Renal cortical epithelial cell (primary cell): Measurements from ENCODE around the gene VWDE. TPM values are rescaled to one million over a fixed set of nuclear protein-coding genes. Genes with fewer than 3 reads are reported as not detected.

Experiments
- DNase-seq: peaks from one replicate; pipeline ENCODE4 v3.0.0-alpha.2; 2011; ENCODE audit warnings: low read depth
- total RNA-seq: library from RNA; depleted of rRNA; stranded (reverse); fragments of >200 nt; gene quantifications from 2 replicates; pipeline ENCODE4 v1.2.3, GENCODE V29; 2014

The VWDE gene
- total RNA-seq, 1 donor from 2014 or later: 3.0 TPM

DNA sequence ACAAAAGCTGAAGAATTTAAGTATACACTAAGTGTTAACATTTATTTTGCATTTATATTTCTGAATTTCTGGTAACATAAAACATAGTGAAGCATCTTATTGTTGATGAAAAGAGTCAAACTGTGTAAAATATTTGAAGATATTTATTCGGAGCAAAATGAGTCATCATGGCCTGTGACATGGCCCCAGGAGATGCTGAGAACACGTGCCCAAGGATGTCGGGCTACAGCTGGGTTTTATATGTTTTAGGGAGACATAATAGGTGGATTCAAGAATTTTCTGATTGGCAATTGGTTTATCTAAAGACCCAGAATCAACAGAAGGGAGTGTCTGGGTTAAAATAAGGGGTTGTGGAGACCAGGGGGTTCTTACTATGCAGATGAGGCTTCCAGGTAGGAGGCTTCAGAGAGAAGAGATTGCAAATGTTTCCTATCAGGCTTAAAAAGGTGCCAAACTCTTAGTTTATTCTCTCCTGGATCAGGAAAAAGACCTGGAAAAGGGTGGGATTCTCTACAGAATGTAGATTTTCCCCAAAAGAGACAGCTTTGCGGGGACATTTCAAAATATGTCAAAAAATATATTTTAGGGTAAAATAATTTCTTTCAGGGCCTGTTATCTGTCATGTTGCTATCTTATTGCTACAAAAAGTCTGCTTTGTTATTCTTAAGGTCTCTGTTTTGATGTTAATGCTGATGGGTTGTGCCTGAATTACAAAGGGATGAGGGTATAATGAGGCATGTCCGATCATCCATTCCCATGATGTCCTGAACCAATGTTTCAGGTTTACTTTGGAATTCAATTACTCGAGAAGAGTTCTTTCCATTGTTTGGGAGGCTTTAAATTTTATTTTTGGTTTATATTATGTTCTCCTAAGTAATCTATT lies 74.5 kb downstream of the VWDE start:
- DNase-seq: no peak

DNA sequence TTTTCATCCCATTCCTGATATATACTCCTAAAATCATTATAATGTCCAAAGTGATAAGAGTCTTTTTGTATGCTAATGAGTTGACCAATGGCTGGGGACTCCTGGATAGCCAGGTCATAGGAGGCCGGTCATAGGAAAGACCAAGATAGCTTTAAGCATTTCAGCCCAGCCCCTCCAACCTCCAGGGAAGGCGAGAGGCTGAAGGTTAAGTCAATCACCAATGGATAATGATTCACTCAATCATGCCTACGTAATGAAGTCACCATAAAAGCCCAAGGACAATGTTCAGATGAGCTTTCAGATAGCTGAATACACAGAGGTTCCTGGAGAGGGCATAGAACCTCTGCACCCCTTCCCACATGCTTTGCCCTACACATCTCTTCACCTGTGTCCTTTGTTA lies 75.7 kb downstream of the VWDE start:
- DNase-seq: no peak

DNA sequence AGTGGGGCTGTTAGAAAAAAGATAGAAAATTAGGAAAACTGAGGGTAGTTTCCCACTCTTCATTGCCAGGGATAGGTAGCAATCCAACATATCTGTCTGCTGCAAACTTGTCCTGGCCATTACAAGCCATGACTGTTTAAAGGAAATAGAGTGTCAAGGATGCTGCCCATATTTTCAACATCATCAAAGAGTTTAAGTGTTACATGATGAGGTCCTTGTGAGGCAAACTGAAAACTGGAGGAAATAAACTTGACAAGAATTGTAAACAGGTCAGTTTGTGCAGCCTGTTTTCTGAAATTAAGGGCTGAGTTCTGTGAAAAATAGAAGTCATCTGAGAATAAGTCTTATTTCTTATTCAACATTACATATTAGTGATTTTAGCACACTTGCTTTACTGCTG lies 78.0 kb downstream of the VWDE start:
- DNase-seq: no peak

DNA sequence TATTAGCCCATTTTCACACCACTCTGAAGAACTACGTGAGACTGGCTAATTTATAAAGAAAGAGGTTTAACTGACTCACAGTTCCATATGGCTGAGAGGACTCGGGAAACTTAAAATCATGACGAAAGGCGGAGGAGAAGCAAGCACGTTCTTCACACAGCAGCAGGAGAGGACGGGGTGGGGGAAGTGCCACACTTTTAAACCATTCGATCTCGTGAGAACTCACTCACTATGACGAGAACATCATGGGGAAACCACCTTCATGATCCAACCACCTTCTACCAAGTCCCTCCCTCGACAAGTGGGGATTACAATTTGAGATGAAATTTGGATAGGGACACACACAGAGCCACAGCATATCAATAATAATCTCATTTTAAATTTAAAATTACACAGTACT lies 80.2 kb downstream of the VWDE start:
- no peak for DNase-seq

DNA sequence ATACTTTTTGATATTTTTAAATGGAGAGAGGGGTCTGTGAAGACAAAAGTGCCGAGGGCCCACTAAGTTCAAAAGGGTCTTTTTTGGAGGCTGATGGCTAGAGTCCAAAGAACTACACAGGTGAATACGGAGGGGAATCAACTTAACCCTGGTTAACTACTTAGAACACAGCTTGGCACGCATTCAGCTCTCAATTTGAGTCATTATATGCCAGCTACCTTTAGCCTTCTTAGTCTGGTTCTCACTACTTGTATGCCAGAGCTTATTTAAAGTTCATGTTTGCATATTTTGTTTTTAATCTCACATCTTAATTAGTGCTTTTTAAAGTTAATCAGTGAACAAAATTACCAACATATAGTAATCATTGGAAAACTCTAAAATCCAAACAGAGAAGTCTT lies 80.8 kb downstream of the VWDE start:
- DNase-seq: peak; percentile 31

DNA sequence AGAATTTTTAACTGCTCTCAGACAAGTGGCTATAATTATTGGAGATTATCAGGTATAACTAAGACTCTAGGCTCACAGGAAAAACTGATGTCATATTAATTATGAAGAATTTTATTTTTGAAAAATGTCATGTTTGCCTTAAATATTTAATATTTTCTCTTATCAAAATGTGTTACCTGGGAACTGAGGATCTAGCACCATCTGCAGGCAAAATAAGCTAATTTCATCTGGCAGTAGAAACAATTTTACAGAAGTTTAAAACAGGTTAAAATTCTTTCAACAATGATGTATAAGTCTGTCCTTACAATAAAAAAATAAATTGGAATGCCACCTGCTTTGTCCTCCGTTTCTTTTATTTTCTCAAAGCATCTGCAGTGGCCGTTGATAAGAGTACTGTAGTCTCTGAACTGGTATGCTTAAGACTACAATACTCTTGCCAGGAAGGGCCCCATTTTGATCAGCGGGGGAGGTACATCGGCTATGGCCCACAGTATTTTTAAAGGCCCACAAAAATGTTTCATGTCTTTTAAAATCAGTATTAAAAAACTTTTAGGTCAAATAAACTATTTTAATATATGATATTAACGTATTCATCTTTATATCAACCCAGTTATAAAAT lies 81.3 kb downstream of the VWDE start:
- peak; percentile 33 for DNase-seq

DNA sequence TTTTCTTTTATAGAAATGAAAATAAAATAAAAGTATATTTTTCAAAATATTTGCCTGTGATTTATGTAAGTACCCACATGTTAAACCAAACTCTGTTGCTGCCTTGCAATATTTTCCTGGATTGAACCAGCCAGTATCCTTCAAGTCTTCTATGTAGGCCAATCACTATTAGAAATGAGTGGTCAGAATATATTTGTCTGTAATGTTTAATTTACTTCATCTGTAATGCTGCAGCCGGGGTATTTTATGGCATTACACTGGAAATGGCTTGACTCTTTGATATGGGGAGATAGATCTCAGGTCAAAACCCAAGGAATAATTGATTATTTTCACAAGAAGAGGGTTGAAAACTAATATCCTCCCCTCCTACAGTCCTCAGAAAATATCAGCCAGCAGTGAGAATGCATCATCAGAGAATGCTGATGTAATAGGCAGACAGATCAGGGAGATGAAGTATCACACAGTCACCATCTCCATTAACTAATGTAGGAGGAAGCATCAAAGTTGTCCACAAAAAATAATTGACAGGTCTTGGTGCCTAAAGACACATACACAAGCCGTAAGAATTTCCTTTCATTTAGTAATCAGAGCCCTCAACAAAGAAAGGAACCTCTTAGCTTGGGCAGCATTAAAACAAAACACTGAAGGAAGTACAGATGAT lies 82.5 kb downstream of the VWDE start:
- peak; percentile 10 for DNase-seq

DNA sequence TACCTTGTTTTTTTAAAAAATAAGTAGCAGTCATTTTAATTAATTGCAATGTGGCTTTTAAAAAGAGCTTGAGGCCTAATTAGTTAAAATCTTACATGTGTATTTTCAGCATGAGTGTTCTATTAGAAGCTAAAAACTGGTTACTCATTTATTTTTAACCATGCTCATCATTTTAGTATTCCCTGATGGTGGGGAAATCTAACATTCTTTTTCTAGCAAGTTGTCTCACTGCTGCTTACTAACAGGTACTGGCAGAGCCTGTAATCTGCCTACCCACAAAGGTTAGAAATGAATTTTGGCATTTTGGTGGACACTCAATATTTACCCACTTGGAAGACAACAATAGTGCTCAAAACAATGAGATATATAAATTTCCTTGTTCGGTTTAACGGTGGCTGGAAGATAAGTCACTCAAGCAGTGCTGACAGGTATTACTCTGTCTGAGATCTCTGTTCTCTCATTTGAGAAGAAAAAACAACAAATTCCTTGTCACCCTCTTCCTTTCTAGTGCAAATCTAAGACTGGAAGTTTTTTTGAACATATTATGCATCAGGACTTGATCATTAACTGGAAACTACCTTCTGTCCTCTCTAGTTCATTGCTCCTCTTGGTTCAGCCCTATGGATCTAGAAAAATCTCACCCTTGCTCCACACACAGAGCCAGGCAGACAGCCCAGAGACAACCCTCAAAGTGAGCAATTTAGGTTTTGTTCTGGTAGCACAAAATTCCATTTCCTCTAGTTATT lies 83.3 kb downstream of the VWDE start:
- peak; percentile 71 for DNase-seq

DNA sequence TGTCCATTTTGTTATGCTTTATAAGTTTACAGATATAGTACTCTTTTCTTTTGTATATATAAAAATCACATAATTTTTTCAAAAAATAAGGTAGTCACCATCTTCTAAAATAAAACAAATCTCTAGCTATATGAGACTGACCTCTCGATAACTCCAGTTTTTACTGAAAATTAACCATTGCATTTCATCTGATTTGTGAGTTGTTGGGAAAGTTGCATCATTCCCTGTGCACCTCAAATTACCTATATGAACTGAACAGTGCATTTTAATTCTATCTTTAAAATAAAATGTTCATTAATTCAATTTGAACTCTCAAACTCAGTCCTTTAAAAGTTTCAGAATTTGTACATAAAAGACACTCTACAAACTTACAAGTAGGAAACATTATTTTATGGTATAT lies 86.0 kb downstream of the VWDE start:
- DNase-seq: no peak

DNA sequence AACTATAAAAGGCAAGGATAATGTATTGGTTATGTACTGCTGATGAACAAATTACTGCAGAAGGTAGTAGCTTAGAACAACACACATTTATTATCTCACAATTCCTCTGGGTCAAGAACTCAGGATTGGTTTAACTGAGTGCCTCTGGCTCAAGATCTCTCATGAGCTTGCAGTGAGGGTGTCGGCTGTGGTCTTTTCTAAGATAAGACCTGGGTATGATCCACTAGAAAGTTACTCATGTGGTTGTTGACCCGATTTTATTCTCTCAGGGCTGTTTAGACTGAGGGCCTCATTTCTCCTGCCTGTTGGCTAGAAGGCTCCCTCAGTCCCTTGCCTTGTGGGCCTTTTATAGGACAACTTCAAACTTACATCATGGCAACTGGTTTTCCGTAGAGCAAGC lies 86.7 kb downstream of the VWDE start:
- no peak for DNase-seq

DNA sequence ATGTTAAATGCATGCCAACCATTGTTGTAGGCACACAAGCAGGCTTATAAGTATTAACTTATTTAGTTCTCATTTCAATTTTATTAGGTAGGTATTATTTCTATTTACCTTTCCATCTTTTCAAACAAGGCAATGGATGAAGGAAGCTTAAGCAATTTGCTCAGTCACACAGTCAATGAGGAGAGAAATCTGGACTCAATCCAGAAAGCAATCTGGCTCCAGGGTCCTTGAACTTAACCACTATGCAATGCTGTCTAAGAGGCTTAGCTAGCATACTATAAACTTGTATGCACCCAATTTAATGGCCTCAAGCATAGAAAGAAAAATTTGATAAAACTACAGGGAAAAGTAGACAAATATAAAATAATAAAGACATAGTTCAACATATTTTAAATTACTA lies 88.6 kb downstream of the VWDE start:
- peak; percentile 82 for DNase-seq

DNA sequence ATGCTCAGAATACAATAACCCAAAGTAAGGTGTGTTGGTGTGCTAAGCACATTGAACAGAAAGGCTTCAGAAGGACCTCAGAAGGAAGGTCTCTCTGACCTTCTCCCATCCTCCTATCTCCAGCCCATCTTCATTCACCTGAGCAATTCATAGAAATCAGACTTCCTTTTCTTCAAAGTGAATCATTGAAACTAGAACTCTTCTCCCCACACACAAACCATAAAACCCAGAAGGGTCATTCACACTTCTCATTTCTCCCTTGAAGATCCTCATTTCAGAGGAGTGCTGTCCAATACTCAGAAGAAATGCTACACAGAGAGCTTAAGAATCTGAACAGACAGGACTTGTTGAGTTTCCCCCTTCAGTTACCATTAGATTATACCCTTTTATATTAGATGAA lies 89.5 kb downstream of the VWDE start:
- no peak for DNase-seq

DNA sequence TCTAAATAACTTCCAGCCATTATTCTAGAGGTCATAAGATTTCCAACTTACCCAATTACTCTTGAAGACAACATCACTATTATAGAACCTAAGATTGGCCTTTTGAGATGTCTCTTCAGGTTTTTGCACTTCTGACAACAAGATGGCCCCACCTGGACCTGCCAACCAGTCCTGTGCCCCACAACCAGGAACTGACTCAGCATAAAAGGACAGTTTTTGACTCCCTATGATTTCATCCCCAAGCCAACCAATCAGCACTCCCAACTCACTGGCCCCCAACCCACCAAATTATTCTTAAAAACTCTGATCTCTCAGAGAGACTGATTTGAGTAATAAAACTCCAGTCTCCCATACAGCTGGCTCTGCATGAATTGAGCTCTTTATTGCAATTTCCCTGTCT lies 98.2 kb downstream of the VWDE start:
- DNase-seq: no peak

DNA sequence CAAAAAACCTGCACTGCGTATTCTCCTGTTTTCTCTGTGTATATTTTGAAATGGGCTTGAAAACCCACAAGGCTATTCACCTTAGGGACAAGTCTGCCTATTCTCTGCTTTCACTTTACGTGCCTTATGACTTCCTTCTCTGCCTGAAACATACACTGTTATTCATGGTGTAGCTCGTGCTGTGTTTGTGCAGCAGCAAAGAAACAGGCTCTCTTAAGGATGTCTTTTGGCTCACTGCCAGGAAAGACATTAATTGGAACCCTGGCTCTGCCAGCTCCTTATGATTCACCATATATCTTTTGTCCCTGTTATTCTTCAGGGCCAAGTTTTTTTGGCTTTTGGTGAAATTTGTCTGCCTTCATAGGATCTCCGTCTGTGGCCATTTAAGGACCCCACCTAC lies 100.2 kb downstream of the VWDE start:
- DNase-seq: no peak

DNA sequence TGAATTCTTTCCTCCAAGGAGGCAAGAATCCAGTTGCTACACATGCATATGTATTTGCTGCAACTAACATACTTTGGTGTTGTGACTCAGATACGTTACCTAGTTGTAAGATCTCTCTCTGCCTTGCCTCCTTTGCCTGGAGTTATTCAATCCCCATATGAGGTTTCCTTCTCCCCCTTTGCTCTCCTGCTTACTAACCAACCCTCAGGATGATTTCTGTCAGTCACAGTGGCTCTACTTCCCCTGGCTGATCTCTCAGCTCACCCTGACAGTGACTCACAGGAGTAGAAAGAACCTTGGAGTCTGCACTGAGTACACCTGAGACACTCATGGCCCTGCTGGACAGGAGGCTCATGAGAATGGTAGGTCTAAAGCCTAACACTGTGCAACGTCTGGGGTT lies 100.6 kb downstream of the VWDE start:
- DNase-seq: peak; percentile 50

DNA sequence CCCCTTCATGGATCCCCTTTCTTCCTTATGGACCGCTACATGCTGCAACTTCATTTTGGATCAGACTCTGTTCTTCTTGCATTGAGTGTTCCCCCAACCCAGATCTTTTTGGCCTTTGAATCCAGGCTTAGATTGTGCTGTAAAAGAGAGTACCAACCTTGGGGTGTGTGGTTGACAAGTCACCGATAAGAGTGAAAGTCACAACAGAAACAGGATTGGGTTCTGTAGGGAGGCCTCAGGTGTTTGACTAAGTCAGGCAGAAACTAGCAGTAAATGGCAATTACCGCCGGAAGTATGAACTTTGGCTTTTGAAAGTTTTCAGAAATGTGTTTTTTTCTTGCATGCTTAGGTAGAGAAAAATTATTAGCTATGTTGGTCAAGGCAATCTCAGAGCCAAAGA lies 103.2 kb downstream of the VWDE start:
- DNase-seq: no peak

DNA sequence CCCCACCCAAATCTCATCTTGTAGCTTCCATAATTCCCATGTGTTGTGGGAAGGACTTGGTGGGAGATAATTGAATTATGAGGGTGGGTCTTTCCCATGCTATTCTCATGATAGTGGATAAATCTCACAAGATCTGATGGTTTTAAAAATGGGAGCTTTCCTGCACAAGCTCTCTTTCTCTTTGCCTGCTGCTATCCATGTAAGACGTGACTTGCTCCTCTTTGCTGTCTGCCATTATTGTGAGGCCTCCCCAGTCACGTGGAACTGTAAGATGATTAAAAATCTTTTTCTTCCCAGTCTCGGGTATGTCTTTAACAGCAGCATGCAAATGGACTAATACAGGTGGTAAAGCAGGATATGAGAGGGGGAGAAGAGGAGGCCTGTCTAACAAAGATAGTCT lies 104.3 kb downstream of the VWDE start:
- DNase-seq: no peak

DNA sequence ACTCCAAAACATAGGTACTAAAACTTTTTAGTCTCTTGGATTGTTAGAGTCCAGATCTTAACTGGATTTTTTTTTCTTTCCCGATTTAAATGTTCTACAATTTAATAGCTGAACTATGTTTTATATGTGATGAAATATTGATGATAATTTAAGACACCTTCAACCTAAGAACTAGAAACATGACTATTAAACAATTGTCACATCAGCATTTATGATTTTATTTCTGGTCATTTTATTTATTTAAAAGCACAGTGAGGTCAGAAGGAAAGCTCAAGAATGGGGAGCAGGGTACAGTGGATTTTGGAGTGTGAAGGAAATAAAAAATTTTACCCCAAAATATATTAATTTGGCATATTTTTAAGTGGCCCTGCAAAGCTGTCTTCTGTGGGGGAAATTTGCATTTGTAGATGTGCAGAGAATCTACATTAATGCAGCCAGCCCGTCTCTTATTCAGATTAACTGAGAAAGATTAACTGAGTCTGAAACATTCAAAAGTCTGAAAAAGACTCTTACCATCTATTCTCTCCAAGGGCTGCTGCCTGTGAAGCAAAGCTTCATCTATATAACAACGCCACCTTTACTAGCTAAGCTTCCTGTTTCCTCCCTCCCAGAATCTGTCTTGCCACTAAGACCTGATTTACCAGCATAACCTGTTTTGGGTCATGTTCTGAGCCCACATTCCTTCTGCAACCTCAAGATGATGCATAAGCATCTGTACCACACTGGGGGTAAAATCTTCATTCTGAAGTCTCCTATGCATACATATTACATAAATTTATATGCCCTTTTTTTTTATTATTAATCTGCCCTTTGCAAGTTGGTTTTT lies 106.2 kb downstream of the VWDE start:
- DNase-seq: peak; percentile 25

DNA sequence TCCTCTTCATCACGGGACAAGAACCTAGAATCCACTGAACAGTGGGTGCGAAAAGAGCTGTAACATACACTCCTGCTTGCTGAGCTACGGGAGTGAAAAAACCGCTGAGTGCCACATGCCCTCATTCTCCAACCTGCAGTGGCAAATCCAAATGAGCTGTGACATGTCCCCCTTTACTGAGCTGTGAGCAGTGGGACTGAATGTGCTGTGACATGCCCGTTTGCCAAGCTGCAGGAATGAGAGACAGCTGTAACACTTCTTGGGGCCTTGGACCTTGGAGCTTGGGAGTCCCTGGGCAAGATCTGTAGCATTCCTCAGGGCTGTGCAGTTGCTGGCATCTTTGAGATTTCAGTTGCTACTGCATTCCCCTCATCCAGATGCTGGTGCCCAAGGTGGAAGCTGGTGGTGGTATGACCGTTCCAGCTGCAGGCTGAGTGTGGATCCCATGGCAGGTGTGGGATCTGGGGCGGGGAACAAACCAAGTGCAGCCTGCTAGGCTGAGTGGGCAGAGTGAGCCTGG lies 107.6 kb downstream of the VWDE start:
- no peak for DNase-seq

DNA sequence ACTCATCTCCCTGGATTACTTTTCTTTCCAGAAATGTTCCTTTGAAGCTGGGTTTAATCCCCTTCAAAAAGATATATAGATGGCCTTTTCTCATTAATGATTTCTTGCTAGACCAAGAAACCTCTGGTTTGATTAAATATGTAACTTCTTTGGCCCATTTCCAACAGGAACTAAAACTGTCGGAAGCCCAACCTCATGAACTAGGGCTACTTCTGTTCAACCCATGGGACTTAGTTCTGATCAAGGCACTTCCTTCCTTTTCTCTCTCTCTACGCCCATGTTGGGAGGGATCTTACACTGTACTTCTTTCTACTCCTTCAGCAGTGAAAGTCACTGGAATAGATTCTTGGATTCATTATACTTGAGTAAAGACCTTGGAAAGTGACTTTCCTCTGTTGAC lies 109.0 kb downstream of the VWDE start:
- no peak for DNase-seq

DNA sequence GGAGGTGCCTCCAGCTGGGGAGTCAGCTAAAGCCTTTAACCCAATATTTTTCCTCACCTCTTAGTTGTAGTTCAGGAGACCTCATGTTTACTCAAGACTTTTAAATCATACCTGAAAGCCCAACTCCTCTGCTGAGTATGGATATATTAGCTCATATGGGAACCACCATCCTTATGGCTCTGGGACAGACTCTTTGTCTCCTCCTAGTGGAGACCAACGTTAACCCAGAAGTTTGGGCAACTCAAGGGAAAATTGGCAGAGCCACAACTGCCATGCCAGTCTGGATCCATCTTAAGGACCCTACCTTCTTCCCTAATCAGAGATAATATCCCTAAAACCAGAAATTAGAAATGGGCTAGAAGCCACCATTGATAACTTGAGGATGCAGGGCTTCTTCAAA lies 111.8 kb downstream of the VWDE start:
- DNase-seq: no peak
